ENCODE measurements around the gene PROK2. TPM values are rescaled to one million over a fixed set of nuclear protein-coding genes. Genes with fewer than 3 reads are reported as not detected.

The PROK2 gene
- total and polyA plus RNA-seq, 2 donors from 2014 or later, result 0.25 TPM; not detected in 1

GRCh38 chr3:71786551-71786950 lies 1.6 kb upstream of the PROK2 start:
- peak in 3 of 5 donors; percentile 23 to 66 (median 60) for DNase-seq
- H3K4me1 ChIP-seq (ENCODE audit: control insufficient read depth in 2 of 3, insufficient read depth in 2 of 3, low read depth in 1 of 3, low read length in 3 of 3), result peaks cover 0 to 4% (median 0%) of the 10 kb centered on the region in 3 donors
- intact Hi-C loops (cut with DNase I), result no loop called here
- H3K9me3 ChIP-seq (ENCODE audit: control insufficient read depth in 2 of 3, insufficient read depth in 1 of 3, low read length in 3 of 3), result no peaks in the 10 kb centered on the region
- H3K4me3 ChIP-seq (ENCODE audit: low read length in 3 of 3), result no peak overlapping the region
- H3K27ac ChIP-seq (ENCODE audit: low read depth in 2 of 2, low read length in 2 of 2), result no peak overlapping the region
- H3K36me3 ChIP-seq (ENCODE audit: control insufficient read depth in 2 of 3, insufficient read depth in 3 of 3, low read length in 3 of 3), result no peaks in the 10 kb centered on the region
- TF ChIP-seq, protein P1, sequence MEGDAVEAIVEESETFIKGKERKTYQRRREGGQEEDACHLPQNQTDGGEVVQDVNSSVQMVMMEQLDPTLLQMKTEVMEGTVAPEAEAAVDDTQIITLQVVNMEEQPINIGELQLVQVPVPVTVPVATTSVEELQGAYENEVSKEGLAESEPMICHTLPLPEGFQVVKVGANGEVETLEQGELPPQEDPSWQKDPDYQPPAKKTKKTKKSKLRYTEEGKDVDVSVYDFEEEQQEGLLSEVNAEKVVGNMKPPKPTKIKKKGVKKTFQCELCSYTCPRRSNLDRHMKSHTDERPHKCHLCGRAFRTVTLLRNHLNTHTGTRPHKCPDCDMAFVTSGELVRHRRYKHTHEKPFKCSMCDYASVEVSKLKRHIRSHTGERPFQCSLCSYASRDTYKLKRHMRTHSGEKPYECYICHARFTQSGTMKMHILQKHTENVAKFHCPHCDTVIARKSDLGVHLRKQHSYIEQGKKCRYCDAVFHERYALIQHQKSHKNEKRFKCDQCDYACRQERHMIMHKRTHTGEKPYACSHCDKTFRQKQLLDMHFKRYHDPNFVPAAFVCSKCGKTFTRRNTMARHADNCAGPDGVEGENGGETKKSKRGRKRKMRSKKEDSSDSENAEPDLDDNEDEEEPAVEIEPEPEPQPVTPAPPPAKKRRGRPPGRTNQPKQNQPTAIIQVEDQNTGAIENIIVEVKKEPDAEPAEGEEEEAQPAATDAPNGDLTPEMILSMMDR (IDR thresholded peaks at IDR 0.05; ENCODE audit: borderline replicate concordance, extremely low read depth, insufficient read depth), result no peak
- peaks cover 33% of the 10 kb centered on the region for H3K27me3 ChIP-seq (ENCODE audit: control insufficient read depth, insufficient read depth, low read length)
- no peak for FAIRE-seq
- no peak overlapping the region for H3K9ac ChIP-seq (ENCODE audit: low read length in 3 of 3)

DNA sequence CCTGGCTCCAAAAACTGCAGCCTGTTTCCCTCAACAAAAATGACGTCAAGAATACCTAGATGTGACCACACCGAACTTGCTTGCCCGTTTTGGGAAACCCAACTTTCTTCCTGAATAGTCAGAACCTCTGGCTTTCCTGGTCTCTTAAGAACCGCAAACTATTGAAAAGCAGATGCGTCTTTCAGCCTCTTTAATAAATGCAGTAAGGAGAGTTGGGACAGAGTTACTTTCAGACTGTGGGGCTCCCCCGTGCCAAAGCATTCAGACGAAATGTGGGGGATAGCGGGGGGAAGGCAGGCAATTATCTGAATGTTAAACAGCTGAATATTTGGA lies 1.2 kb upstream of the PROK2 start:
- H3K4me1 ChIP-seq (ENCODE audit: control insufficient read depth in 2 of 3, insufficient read depth in 2 of 3, low read depth in 1 of 3, low read length in 3 of 3), result peaks cover 0 to 4% (median 0%) of the 10 kb centered on the region in 3 donors
- FAIRE-seq, result no peak

GRCh38 chr3:71785532-71786216 lies 726 bp upstream of the PROK2 start:
- no peaks in the 10 kb centered on the region for H3K9me3 ChIP-seq (ENCODE audit: control insufficient read depth in 2 of 3, insufficient read depth in 1 of 3, low read length in 3 of 3)
- H3K4me1 ChIP-seq (ENCODE audit: control insufficient read depth in 2 of 3, insufficient read depth in 2 of 3, low read depth in 1 of 3, low read length in 3 of 3), result peaks cover 0 to 4% (median 0%) of the 10 kb centered on the region in 3 donors
- H3K9ac ChIP-seq (ENCODE audit: low read length in 3 of 3), result no peak overlapping the region
- intact Hi-C loops (cut with DNase I), result no loop called here
- no peak overlapping the region for H3K27ac ChIP-seq (ENCODE audit: low read depth in 2 of 2, low read length in 2 of 2)
- no peak for FAIRE-seq
- peaks cover 38% of the 10 kb centered on the region for H3K27me3 ChIP-seq (ENCODE audit: control insufficient read depth, insufficient read depth, low read length)
- no peak overlapping the region for H3K4me3 ChIP-seq (ENCODE audit: low read length in 3 of 3)
- H3K36me3 ChIP-seq (ENCODE audit: control insufficient read depth in 2 of 3, insufficient read depth in 3 of 3, low read length in 3 of 3), result no peaks in the 10 kb centered on the region
- DNase-seq, result peak in 4 of 5 donors; percentile 30 to 58 (median 44)
- TF ChIP-seq, protein P1 (IDR thresholded peaks at IDR 0.05; ENCODE audit: borderline replicate concordance, extremely low read depth, insufficient read depth), result no peak

More for the DNA sequence above, 1.2 kb upstream of the PROK2 start:
- H3K9me3 ChIP-seq (ENCODE audit: control insufficient read depth in 2 of 3, insufficient read depth in 1 of 3, low read length in 3 of 3), result no peaks in the 10 kb centered on the region
- H3K36me3 ChIP-seq (ENCODE audit: control insufficient read depth in 2 of 3, insufficient read depth in 3 of 3, low read length in 3 of 3), result no peaks in the 10 kb centered on the region
- H3K9ac ChIP-seq (ENCODE audit: low read length in 3 of 3), result no peak overlapping the region
- TF ChIP-seq, protein P1 (IDR thresholded peaks at IDR 0.05; ENCODE audit: borderline replicate concordance, extremely low read depth, insufficient read depth), result no peak
- H3K4me3 ChIP-seq (ENCODE audit: low read length in 3 of 3), result no peak overlapping the region
- intact Hi-C loops (cut with DNase I), result no loop called here
- no peak overlapping the region for H3K27ac ChIP-seq (ENCODE audit: low read depth in 2 of 2, low read length in 2 of 2)
- peaks cover 37% of the 10 kb centered on the region for H3K27me3 ChIP-seq (ENCODE audit: control insufficient read depth, insufficient read depth, low read length)
- peak in 1 of 5 donors; percentile 20 for DNase-seq

All from kidney (tissue), 14 donors.